IMR-90 (cell line): Measurements from ENCODE around the gene KIF25. TPM values are rescaled to one million over a fixed set of nuclear protein-coding genes. Genes with fewer than 3 reads are reported as not detected.

ENCODE experiments used
- ATAC-seq: fragments of 200-7000 bp; cut with Tn5 transposase; 2 replicates; pipeline ENCODE4 v1.9.1; 2020; ENCODE audit warnings: low read depth, mild to moderate bottlenecking, moderate library complexity
- BruUV-seq: library from RNA; stranded (reverse); fragments of 400-500 nt; replicated peaks from 2 replicates; lab custom pipeline; 2021; lab: Mats Ljungman, UMichigan
- CTCF ChIA-PET: fragments of 300-600 bp; formaldehyde crosslinking; extraction: SDS; loops from one replicate; lab custom pipeline; 2021; ENCODE audit warnings: antibody characterized with exemption; lab: Yijun Ruan, JAX
- POLR2A ChIA-PET: fragments of 300-600 bp; sonication (Branson Sonifier 250); formaldehyde crosslinking; loops from one replicate; lab custom pipeline; 2022; ENCODE audit warnings: antibody characterized with exemption; ENCODE audit not compliant: unreplicated experiment; lab: Charles Lee
- DNase-seq: peaks from one replicate; pipeline ENCODE4 v3.0.0; 2013
- H2AFZ ChIP-seq: replicated peaks from 2 replicates; pipeline ENCODE3; 2013; ENCODE audit warnings: low read length, mild to moderate bottlenecking; ENCODE audit not compliant: poor library complexity
- H2AK5ac ChIP-seq: 2 replicates; pipeline ENCODE4 v1.6.1; 2013; ENCODE audit warnings: low read depth, low read length, inconsistent platforms
- H2AK9ac ChIP-seq: replicated peaks from 2 replicates; pipeline ENCODE3; 2013; ENCODE audit warnings: mild to moderate bottlenecking, low read depth, low read length, moderate library complexity; ENCODE audit not compliant: poor library complexity
- H2BK120ac ChIP-seq: 2 replicates; pipeline ENCODE4 v1.6.1; 2013; ENCODE audit warnings: low read depth, low read length, inconsistent platforms
- H2BK15ac ChIP-seq: 3 replicates; pipeline ENCODE4 v1.6.1; 2013; ENCODE audit warnings: low read depth, low read length, inconsistent platforms
- H2BK20ac ChIP-seq: 2 replicates; pipeline ENCODE4 v1.6.1; 2013; ENCODE audit warnings: low read depth, mild to moderate bottlenecking, inconsistent platforms, low read length, moderate library complexity
- H2BK5ac ChIP-seq: 2 replicates; pipeline ENCODE4 v1.6.1; 2013; ENCODE audit warnings: mild to moderate bottlenecking, low read depth, low read length, inconsistent platforms; ENCODE audit not compliant: poor library complexity, severe bottlenecking
- H3K14ac ChIP-seq: replicated peaks from 2 replicates; pipeline ENCODE4 v1.6.1; 2013; ENCODE audit warnings: low read depth, low read length, inconsistent platforms
- H3K18ac ChIP-seq: 2 replicates; pipeline ENCODE4 v1.6.1; 2013; ENCODE audit warnings: low read depth, low read length, control low read depth
- H3K23ac ChIP-seq: 2 replicates; pipeline ENCODE4 v1.6.1; 2013; ENCODE audit warnings: low read depth, low read length, inconsistent platforms
- H3K27ac ChIP-seq: 2 replicates; pipeline ENCODE4 v1.5.1; 2013; ENCODE audit warnings: mild to moderate bottlenecking, control low read depth, low read length; ENCODE audit not compliant: insufficient read depth
- H3K27me3 ChIP-seq: 2 replicates; pipeline ENCODE4 v1.6.1; 2013; ENCODE audit warnings: low read length; ENCODE audit not compliant: control insufficient read depth, insufficient read depth
- H3K36me3 ChIP-seq: 2 replicates; pipeline ENCODE4 v1.6.1; 2013; ENCODE audit warnings: low read length, mixed read lengths; ENCODE audit not compliant: control insufficient read depth, insufficient read depth
- H3K4ac ChIP-seq: 2 replicates; pipeline ENCODE4 v1.6.1; 2013; ENCODE audit warnings: low read depth, low read length, inconsistent platforms
- H3K4me1 ChIP-seq: 2 replicates; pipeline ENCODE4 v1.6.1; 2013; ENCODE audit warnings: low read length, mixed read lengths; ENCODE audit not compliant: control insufficient read depth, insufficient read depth
- H3K4me2 ChIP-seq: 2 replicates; pipeline ENCODE4 v1.6.1; 2013; ENCODE audit warnings: low read depth, mild to moderate bottlenecking, control low read depth, low read length, moderate library complexity
- H3K4me3 ChIP-seq: 2 replicates; pipeline ENCODE4 v1.5.1; 2013; ENCODE audit warnings: low read depth, mild to moderate bottlenecking, control low read depth, low read length, moderate library complexity; ENCODE audit not compliant: insufficient read depth
- H3K56ac ChIP-seq: 2 replicates; pipeline ENCODE4 v1.6.1; 2013; ENCODE audit warnings: low read length, inconsistent platforms; ENCODE audit not compliant: insufficient read depth; ENCODE audit errors: extremely low read depth
- H3K79me1 ChIP-seq, 2 experiments: 2 replicates each; pipeline ENCODE4 v1.6.1; 2013; ENCODE audit warnings: low read length in 2 of 2, inconsistent platforms in 1 of 2, low read depth in 1 of 2
- H3K9ac ChIP-seq: 2 replicates; pipeline ENCODE4 v1.6.1; 2013; ENCODE audit warnings: low read depth, low read length, control low read depth
- H3K9me1 ChIP-seq: 2 replicates; pipeline ENCODE4 v1.6.1; 2013; ENCODE audit warnings: low read length, inconsistent platforms; ENCODE audit not compliant: insufficient read depth
- H3K9me3 ChIP-seq: 2 replicates; pipeline ENCODE4 v1.6.1; 2013; ENCODE audit warnings: low read length; ENCODE audit not compliant: control insufficient read depth, insufficient read depth
- H4K20me1 ChIP-seq: 2 replicates; pipeline ENCODE4 v1.6.1; 2013; ENCODE audit warnings: low read length, inconsistent platforms; ENCODE audit not compliant: insufficient read depth
- H4K5ac ChIP-seq: 2 replicates; pipeline ENCODE4 v1.6.1; 2013; ENCODE audit warnings: mild to moderate bottlenecking, low read depth, low read length, control low read depth
- H4K8ac ChIP-seq, 2 experiments: 2 replicates each; pipeline ENCODE4 v1.6.1; 2013; ENCODE audit warnings: low read depth in 2 of 2, low read length in 2 of 2, control low read depth in 1 of 2, inconsistent platforms in 1 of 2
- H4K91ac ChIP-seq: 2 replicates; pipeline ENCODE4 v1.6.1; 2013; ENCODE audit warnings: low read depth, low read length, inconsistent platforms; ENCODE audit not compliant: insufficient read depth
- CEBPB ChIP-seq: IDR thresholded peaks from 2 replicates; pipeline ENCODE4 v1.6.1; 2012; ENCODE audit warnings: low read depth, low read length, improper control_type of control experiment
- RCOR1 ChIP-seq: IDR thresholded peaks from 2 replicates; pipeline ENCODE4 v1.6.1; 2012; ENCODE audit warnings: mild to moderate bottlenecking, low read length, improper control_type of control experiment; ENCODE audit not compliant: insufficient replicate concordance
- USF2 ChIP-seq: fragments of 150-350 bp; IDR thresholded peaks from 2 replicates; pipeline ENCODE4 v1.6.1; 2017; ENCODE audit warnings: mild to moderate bottlenecking, antibody characterized with exemption, low read length, low read depth
- WGBS, 2 experiments: methylation state at CpG; one replicate each; pipeline versions ENCODE4 v1.1.5 to v1.1.7; 2013; ENCODE audit warnings: missing lambda C conversion rate in 2 of 2; ENCODE audit not compliant: insufficient read length in 1 of 2; ENCODE audit errors: extremely low coverage in 2 of 2; 5-methylcytosine and 5-hydroxymethylcytosine counted together
- dilution Hi-C: fragments of 300-500 bp; cut with HindIII; formaldehyde crosslinking; loops from one replicate; pipeline ENCODE4 v1.14.3; 2018; ENCODE audit warnings: low sequenced_read_pairs; ENCODE audit not compliant: unreplicated experiment
- in situ Hi-C: fragments of 300-500 bp; cut with MboI; formaldehyde crosslinking; loops from 3 replicates; pipeline ENCODE4 v1.14.3; 2019; ENCODE audit warnings: low sequenced_read_pairs, inconsistent platforms, mixed read lengths
- intact Hi-C: fragments of 100-400 bp; cut with micrococcal nuclease; formaldehyde crosslinking; loops from 2 replicates; pipeline ENCODE4 v1.10.0; 2022
- polyA plus RNA-seq, 3 experiments: library from polyadenylated mRNA; depleted of rRNA; stranded (reverse); fragments of >200 nt; gene quantifications; 2 replicates each; pipeline ENCODE4 v1.2.3, GENCODE V29; 2012; ENCODE audit warnings: low replicate concordance in 1 of 3
- total RNA-seq: library from RNA; depleted of rRNA; stranded (reverse); fragments of >200 nt; gene quantifications from 2 replicates; pipeline ENCODE4 v1.2.3, GENCODE V29; 2012

KIF25 gene
- total and polyA plus RNA-seq, 2 of the 4 experiments (the other 2 are of a cell fraction) = not detected

GRCh38 chr6:168013250-168013915, 15.9 kb downstream of the KIF25 start:
- ChIA-PET CTCF (no interaction called here), POLR2A (no interaction called here)
- Histone ChIP-seq H3K9me1 (no peaks in the 10 kb centered on the region), H3K27me3 (peaks cover 10% of the 10 kb centered on the region), H3K9me3 (peaks cover 25% of the 10 kb centered on the region), H3K56ac (no peak overlapping the region), H4K8ac (no peak overlapping the region), H2BK120ac (no peak overlapping the region), H2BK15ac (no peak overlapping the region), H3K14ac (no peak overlapping the region), H2BK5ac (no peak overlapping the region), H3K79me1 (no peaks in the 10 kb centered on the region), H2BK20ac (no peak overlapping the region), H4K20me1 (no peaks in the 10 kb centered on the region), H2AFZ (no peak overlapping the region), H2AK9ac (no peak overlapping the region), H3K4me1 (no peaks in the 10 kb centered on the region), H3K4ac (no peak overlapping the region), H3K36me3 (no peaks in the 10 kb centered on the region), H3K4me3 (no peak overlapping the region), H2AK5ac (no peak overlapping the region), H3K18ac (no peak overlapping the region), H3K23ac (no peak overlapping the region), H3K27ac (no peak overlapping the region), H4K91ac (no peak overlapping the region), H4K5ac (no peak overlapping the region), H3K4me2 (no peak overlapping the region), H3K9ac (no peak overlapping the region)
- intact Hi-C loops = no loop called here
- dilution Hi-C loops = no loop called here
- no peak for DNase-seq
- in situ Hi-C loops = no loop called here
- ATAC-seq = no peak
- WGBS, 2 experiments = 88% methylated on average over 3 of the region's 7 CpGs; no CpG with 5 or more reads in 1 of the 2 experiments
- no TSS peak for BruUV-seq
- TF ChIP-seq CEBPB (no peak), RCOR1 (no peak), USF2 (no peak)
